ENCODE data around the gene KCTD3.

The KCTD3 gene

GRCh38 chr1:215603319-215603718 is 36.2 kb downstream of the KCTD3 start:
- Histone ChIP-seq H3K4me1 (ENCODE audit: control insufficient read depth, low read depth, low read length) (peaks cover 3% of the 10 kb centered on the region), H3K4ac (ENCODE audit: low read depth, low read length) (no peak overlapping the region), H4K5ac (ENCODE audit: low read length) (no peak overlapping the region), H3K9ac (ENCODE audit: low read length) (no peak overlapping the region), H2BK5ac (ENCODE audit: low read length) (no peak overlapping the region), H3K4me2 (ENCODE audit: low read length) (no peak overlapping the region), H3K79me2 (ENCODE audit: control insufficient read depth, insufficient read depth, low read length) (no peaks in the 10 kb centered on the region), H3K4me3 (ENCODE audit: low read length) (no peak overlapping the region), H3K18ac (ENCODE audit: low read length) (no peak overlapping the region), H2BK15ac (replicated peaks; ENCODE audit: low read depth) (no peak overlapping the region), H3K27ac (ENCODE audit: low read depth, low read length) (no peak overlapping the region), H3K27me3 (ENCODE audit: insufficient read depth, low read length, poor library complexity) (no peaks in the 10 kb centered on the region), H3K79me1 (ENCODE audit: low read length) (no peaks in the 10 kb centered on the region), H3K23ac (ENCODE audit: low read length) (no peak overlapping the region), H2AK5ac (ENCODE audit: low read length) (no peak overlapping the region), H2BK120ac (ENCODE audit: low read depth, low read length) (no peak overlapping the region), H3K36me3 (ENCODE audit: control insufficient read depth, insufficient read depth, low read length) (no peaks in the 10 kb centered on the region), H3K56ac (ENCODE audit: low read length) (no peak overlapping the region), H4K8ac (ENCODE audit: low read depth, low read length) (no peak overlapping the region)
- no peak for DNase-seq

- H3K23ac ChIP-seq (ENCODE audit: low read length), result no peak overlapping the region
- no peaks in the 10 kb centered on the region for H3K4me1 ChIP-seq (ENCODE audit: control insufficient read depth, low read depth, low read length)
- H3K56ac ChIP-seq (ENCODE audit: low read length), result no peak overlapping the region
- H3K4me3 ChIP-seq (ENCODE audit: low read length), result no peak overlapping the region
- H3K9ac ChIP-seq (ENCODE audit: low read length), result no peak overlapping the region
- no peak overlapping the region for H4K5ac ChIP-seq (ENCODE audit: low read length)
- H3K27ac ChIP-seq (ENCODE audit: low read depth, low read length), result no peak overlapping the region
- no peak overlapping the region for H2BK15ac ChIP-seq (replicated peaks; ENCODE audit: low read depth)
- H2AK5ac ChIP-seq (ENCODE audit: low read length), result no peak overlapping the region
- no peaks in the 10 kb centered on the region for H3K36me3 ChIP-seq (ENCODE audit: control insufficient read depth, insufficient read depth, low read length)
- H2BK120ac ChIP-seq (ENCODE audit: low read depth, low read length), result no peak overlapping the region
- H3K4ac ChIP-seq (ENCODE audit: low read depth, low read length), result no peak overlapping the region
- no peak overlapping the region for H3K4me2 ChIP-seq (ENCODE audit: low read length)
- no peak for DNase-seq
- H4K8ac ChIP-seq (ENCODE audit: low read depth, low read length), result no peak overlapping the region
- no peak overlapping the region for H3K18ac ChIP-seq (ENCODE audit: low read length)
- no peaks in the 10 kb centered on the region for H3K27me3 ChIP-seq (ENCODE audit: insufficient read depth, low read length, poor library complexity)
- no peaks in the 10 kb centered on the region for H3K79me1 ChIP-seq (ENCODE audit: low read length)
- no peaks in the 10 kb centered on the region for H3K79me2 ChIP-seq (ENCODE audit: control insufficient read depth, insufficient read depth, low read length)
- H2BK5ac ChIP-seq (ENCODE audit: low read length), result no peak overlapping the region
Measured at GRCh38 chr1:215605011-215605621, 38.0 kb downstream of the KCTD3 start.

GRCh38 chr1:215606036-215606435 is 38.9 kb downstream of the KCTD3 start:
- Histone ChIP-seq H2AK5ac (ENCODE audit: low read length) (no peak overlapping the region), H3K18ac (ENCODE audit: low read length) (no peak overlapping the region), H3K23ac (ENCODE audit: low read length) (no peak overlapping the region), H3K27ac (ENCODE audit: low read depth, low read length) (no peak overlapping the region), H3K9ac (ENCODE audit: low read length) (no peak overlapping the region), H3K79me2 (ENCODE audit: control insufficient read depth, insufficient read depth, low read length) (no peaks in the 10 kb centered on the region), H2BK15ac (replicated peaks; ENCODE audit: low read depth) (no peak overlapping the region), H3K4me1 (ENCODE audit: control insufficient read depth, low read depth, low read length) (no peaks in the 10 kb centered on the region), H4K5ac (ENCODE audit: low read length) (no peak overlapping the region), H3K79me1 (ENCODE audit: low read length) (no peaks in the 10 kb centered on the region), H3K27me3 (ENCODE audit: insufficient read depth, low read length, poor library complexity) (no peaks in the 10 kb centered on the region), H3K4me3 (ENCODE audit: low read length) (no peak overlapping the region), H4K8ac (ENCODE audit: low read depth, low read length) (no peak overlapping the region), H3K4ac (ENCODE audit: low read depth, low read length) (no peak overlapping the region), H3K36me3 (ENCODE audit: control insufficient read depth, insufficient read depth, low read length) (no peaks in the 10 kb centered on the region), H2BK5ac (ENCODE audit: low read length) (no peak overlapping the region), H3K56ac (ENCODE audit: low read length) (no peak overlapping the region), H2BK120ac (ENCODE audit: low read depth, low read length) (no peak overlapping the region), H3K4me2 (ENCODE audit: low read length) (no peak overlapping the region)
- DNase-seq, result no peak
- WGBS (ENCODE audit: extremely low coverage, insufficient coverage, low lambda C conversion rate), result no CpG with 5 or more reads among the region's 3 CpGs

- H4K5ac ChIP-seq (ENCODE audit: low read length), result no peak overlapping the region
- H2BK15ac ChIP-seq (replicated peaks; ENCODE audit: low read depth), result no peak overlapping the region
- no peaks in the 10 kb centered on the region for H3K4me1 ChIP-seq (ENCODE audit: control insufficient read depth, low read depth, low read length)
- WGBS (ENCODE audit: extremely low coverage, insufficient coverage, low lambda C conversion rate), result no CpG with 5 or more reads among the region's 2 CpGs
- no peaks in the 10 kb centered on the region for H3K79me1 ChIP-seq (ENCODE audit: low read length)
- H3K23ac ChIP-seq (ENCODE audit: low read length), result no peak overlapping the region
- H3K27ac ChIP-seq (ENCODE audit: low read depth, low read length), result no peak overlapping the region
- H3K27me3 ChIP-seq (ENCODE audit: insufficient read depth, low read length, poor library complexity), result no peaks in the 10 kb centered on the region
- H2BK5ac ChIP-seq (ENCODE audit: low read length), result no peak overlapping the region
- no peaks in the 10 kb centered on the region for H3K79me2 ChIP-seq (ENCODE audit: control insufficient read depth, insufficient read depth, low read length)
- H4K8ac ChIP-seq (ENCODE audit: low read depth, low read length), result no peak overlapping the region
- no peak overlapping the region for H3K9ac ChIP-seq (ENCODE audit: low read length)
- no peak overlapping the region for H2AK5ac ChIP-seq (ENCODE audit: low read length)
- no peak overlapping the region for H3K4ac ChIP-seq (ENCODE audit: low read depth, low read length)
- no peak overlapping the region for H3K4me2 ChIP-seq (ENCODE audit: low read length)
- no peaks in the 10 kb centered on the region for H3K36me3 ChIP-seq (ENCODE audit: control insufficient read depth, insufficient read depth, low read length)
- H3K4me3 ChIP-seq (ENCODE audit: low read length), result no peak overlapping the region
- no peak overlapping the region for H3K56ac ChIP-seq (ENCODE audit: low read length)
- no peak for DNase-seq
- no peak overlapping the region for H2BK120ac ChIP-seq (ENCODE audit: low read depth, low read length)
- H3K18ac ChIP-seq (ENCODE audit: low read length), result no peak overlapping the region
Measured at GRCh38 chr1:215606564-215607168, 39.6 kb downstream of the KCTD3 start.

- no CpG with 5 or more reads among the region's 1 CpG for WGBS (ENCODE audit: extremely low coverage, insufficient coverage, low lambda C conversion rate)
- no peaks in the 10 kb centered on the region for H3K79me1 ChIP-seq (ENCODE audit: low read length)
- no peak overlapping the region for H2BK5ac ChIP-seq (ENCODE audit: low read length)
Measured at GRCh38 chr1:215607412-215607811, 40.3 kb downstream of the KCTD3 start.

GRCh38 chr1:215608646-215609045 is 41.5 kb downstream of the KCTD3 start:
- DNase-seq, result no peak
- no peak overlapping the region for H4K8ac ChIP-seq (ENCODE audit: low read depth, low read length)
- no peak overlapping the region for H2BK120ac ChIP-seq (ENCODE audit: low read depth, low read length)
- no peaks in the 10 kb centered on the region for H3K27me3 ChIP-seq (ENCODE audit: insufficient read depth, low read length, poor library complexity)
- no peak overlapping the region for H2BK15ac ChIP-seq (replicated peaks; ENCODE audit: low read depth)
- no peak overlapping the region for H3K23ac ChIP-seq (ENCODE audit: low read length)
- no peak overlapping the region for H3K4me3 ChIP-seq (ENCODE audit: low read length)
- 100% methylated on average over 2 of the region's 4 CpGs for WGBS (ENCODE audit: extremely low coverage, insufficient coverage, low lambda C conversion rate)
- no peak overlapping the region for H3K9ac ChIP-seq (ENCODE audit: low read length)
- no peaks in the 10 kb centered on the region for H3K36me3 ChIP-seq (ENCODE audit: control insufficient read depth, insufficient read depth, low read length)
- H3K4me2 ChIP-seq (ENCODE audit: low read length), result no peak overlapping the region
- no peak overlapping the region for H3K18ac ChIP-seq (ENCODE audit: low read length)
- no peak overlapping the region for H3K27ac ChIP-seq (ENCODE audit: low read depth, low read length)
- no peak overlapping the region for H4K5ac ChIP-seq (ENCODE audit: low read length)
- H3K79me1 ChIP-seq (ENCODE audit: low read length), result no peaks in the 10 kb centered on the region
- no peaks in the 10 kb centered on the region for H3K4me1 ChIP-seq (ENCODE audit: control insufficient read depth, low read depth, low read length)
- H3K4ac ChIP-seq (ENCODE audit: low read depth, low read length), result no peak overlapping the region
- no peaks in the 10 kb centered on the region for H3K79me2 ChIP-seq (ENCODE audit: control insufficient read depth, insufficient read depth, low read length)
- H2AK5ac ChIP-seq (ENCODE audit: low read length), result no peak overlapping the region
- no peak overlapping the region for H3K56ac ChIP-seq (ENCODE audit: low read length)
- H2BK5ac ChIP-seq (ENCODE audit: low read length), result no peak overlapping the region

More at GRCh38 chr1:215607412-215607811, 40.3 kb downstream of the KCTD3 start:
- H3K4ac ChIP-seq (ENCODE audit: low read depth, low read length), result no peak overlapping the region
- no peaks in the 10 kb centered on the region for H3K36me3 ChIP-seq (ENCODE audit: control insufficient read depth, insufficient read depth, low read length)
- no peak overlapping the region for H3K9ac ChIP-seq (ENCODE audit: low read length)
- H3K56ac ChIP-seq (ENCODE audit: low read length), result no peak overlapping the region
- H3K18ac ChIP-seq (ENCODE audit: low read length), result no peak overlapping the region
- no peak overlapping the region for H3K23ac ChIP-seq (ENCODE audit: low read length)
- DNase-seq, result no peak
- no peak overlapping the region for H3K4me2 ChIP-seq (ENCODE audit: low read length)
- H3K27ac ChIP-seq (ENCODE audit: low read depth, low read length), result no peak overlapping the region
- H3K4me1 ChIP-seq (ENCODE audit: control insufficient read depth, low read depth, low read length), result no peaks in the 10 kb centered on the region
- H3K4me3 ChIP-seq (ENCODE audit: low read length), result no peak overlapping the region
- H3K79me2 ChIP-seq (ENCODE audit: control insufficient read depth, insufficient read depth, low read length), result no peaks in the 10 kb centered on the region
- no peak overlapping the region for H4K5ac ChIP-seq (ENCODE audit: low read length)
- no peak overlapping the region for H4K8ac ChIP-seq (ENCODE audit: low read depth, low read length)
- no peak overlapping the region for H2AK5ac ChIP-seq (ENCODE audit: low read length)
- no peak overlapping the region for H2BK120ac ChIP-seq (ENCODE audit: low read depth, low read length)
- no peak overlapping the region for H2BK15ac ChIP-seq (replicated peaks; ENCODE audit: low read depth)
- no peaks in the 10 kb centered on the region for H3K27me3 ChIP-seq (ENCODE audit: insufficient read depth, low read length, poor library complexity)

Data from mesendoderm (in vitro differentiated cells).